NCI-H2081 (cell line): ENCODE results near the gene MRPL23.

Experiments
- DNase-seq, 2 experiments: peaks; one replicate each; lab custom pipeline; 2025; lab: John Stamatoyannopoulos, UW

MRPL23 gene

DNA sequence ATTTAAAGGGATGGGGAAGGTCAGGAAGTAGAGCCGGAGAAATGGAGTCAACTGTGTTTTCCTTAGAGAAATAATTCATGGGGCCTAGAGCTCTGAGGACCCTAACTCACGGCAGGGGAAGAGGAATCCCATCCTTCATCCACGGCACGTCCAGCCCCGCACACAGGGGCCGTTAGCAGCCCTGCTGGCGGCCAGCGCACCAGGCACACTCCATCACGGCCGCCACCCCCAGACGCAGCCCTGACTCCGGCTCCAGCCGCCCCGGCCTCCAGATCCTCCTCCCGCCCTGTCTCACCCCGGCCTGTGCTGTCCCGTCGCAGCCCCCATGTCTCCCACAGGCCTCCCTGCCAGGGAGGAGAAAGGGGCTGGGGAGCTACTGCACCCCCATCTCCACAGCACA is 11.2 kb downstream of the MRPL23 start:
- DNase-seq: no peak

DNA sequence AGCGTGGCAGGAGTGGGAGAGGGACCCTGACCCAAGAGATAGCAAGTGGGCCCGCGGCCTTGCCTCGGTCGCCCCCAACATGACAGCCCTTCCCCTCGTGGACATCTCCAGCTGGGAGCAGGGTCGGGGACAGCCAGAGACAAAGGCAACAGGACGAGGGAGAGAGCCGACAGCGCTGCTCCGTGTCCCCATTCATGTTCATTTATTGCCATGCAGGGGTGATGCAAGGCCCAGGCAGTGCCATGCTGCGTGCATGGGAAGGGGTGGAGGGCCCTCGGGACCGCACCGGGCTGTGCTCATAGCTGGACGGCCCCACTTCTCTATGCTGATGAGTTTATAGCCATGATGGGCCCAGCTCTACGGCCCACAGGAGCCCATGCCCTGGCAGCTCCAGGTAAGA is 12.7 kb downstream of the MRPL23 start:
- no peak for DNase-seq

DNA sequence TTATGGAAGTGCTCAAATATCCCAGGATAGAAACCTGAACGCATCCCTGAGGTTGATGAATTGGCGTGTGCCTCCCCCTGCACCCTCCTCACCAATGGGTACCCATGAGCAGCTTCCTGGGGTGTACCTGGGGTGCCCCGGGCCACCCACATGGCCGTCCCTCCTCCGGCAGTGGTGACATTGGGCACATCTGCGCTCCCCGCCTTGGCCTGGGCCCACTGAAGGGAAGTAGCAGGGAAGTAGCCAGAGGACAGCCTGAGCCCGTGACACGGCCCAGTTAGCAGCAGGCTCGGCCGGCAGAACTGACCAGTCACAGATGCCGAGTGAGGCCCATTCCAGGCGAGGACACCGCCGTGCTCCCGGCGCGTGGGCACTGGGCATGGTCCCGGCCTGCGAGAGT is 16.7 kb downstream of the MRPL23 start:
- no peak for DNase-seq

- DNase-seq: no peak
These were observed 17.2 kb downstream of the MRPL23 start for GRCh38 chr11:1964348-1964747.

DNA sequence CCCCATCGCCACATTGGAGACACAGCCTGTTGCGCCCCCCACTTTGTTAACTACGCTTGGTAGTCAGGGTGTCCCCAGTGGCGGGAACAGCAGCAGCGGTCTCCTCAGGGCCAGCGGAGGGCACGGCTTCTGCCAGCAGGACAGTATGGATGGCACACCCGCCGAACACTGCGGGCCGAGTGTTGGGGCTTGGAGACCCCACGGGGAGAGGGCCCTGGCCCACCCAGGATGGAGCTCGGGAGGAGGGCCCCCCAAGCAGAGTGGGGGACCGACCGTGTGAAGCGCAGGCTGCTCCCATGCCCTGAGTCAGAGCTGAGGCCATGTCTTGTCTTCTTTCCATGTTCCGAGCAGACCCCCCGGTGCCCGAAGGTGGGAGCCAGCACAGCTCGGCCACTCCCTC is 17.8 kb downstream of the MRPL23 start:
- DNase-seq: no peak

GRCh38 chr11:1966531-1966930 is 19.4 kb downstream of the MRPL23 start:
- no peak for DNase-seq

GRCh38 chr11:1967641-1968225 is 20.6 kb downstream of the MRPL23 start:
- no peak for DNase-seq

DNA sequence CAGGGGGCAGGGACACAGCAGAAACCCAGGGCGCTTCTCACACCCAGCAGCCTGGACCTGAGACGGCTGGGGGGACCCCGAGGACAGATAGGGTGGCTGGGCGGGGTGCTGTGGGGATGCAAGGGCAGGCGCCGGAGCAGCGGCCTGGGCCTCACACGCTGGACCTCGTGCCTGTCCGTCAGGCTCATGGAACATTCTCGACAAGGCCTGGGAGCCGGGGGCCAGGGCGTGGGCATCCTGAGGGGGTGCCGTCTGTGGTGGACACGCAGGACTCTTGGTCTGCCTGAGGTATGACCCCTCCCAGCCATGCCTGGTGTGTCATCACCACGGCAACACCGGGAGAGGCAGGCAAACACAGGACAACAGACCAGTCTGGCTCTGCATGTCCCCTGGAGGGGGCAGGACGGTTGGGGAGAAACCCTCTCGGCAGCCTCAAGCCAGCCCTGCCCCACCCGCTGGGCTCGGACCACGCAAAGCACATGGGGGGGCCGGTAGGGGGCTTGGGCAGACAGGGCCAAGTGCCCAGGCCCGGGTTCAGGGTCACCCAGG is 21.4 kb downstream of the MRPL23 start:
- DNase-seq: no peak

DNA sequence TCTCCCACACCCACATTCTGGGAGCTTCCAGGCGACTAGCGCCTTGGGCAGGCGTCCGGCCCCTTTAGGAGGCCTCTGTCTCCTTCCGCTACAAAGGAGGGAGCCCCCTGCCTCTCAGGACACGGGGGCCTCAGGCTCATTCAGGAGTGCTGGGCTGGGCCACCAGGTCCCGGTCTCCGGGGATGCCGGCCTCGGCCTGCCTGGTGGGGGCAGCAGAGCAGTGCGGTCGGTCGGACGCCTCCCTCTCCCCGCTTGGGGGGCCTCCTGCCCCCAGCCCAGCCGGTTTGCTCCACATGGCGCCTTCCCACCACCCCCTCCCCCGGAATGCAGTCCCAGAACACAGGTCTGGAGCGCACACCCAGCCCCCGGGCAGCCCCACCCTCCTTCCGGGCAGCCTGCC is 21.9 kb downstream of the MRPL23 start:
- no peak for DNase-seq

- no peak for DNase-seq
These were observed 22.6 kb downstream of the MRPL23 start for GRCh38 chr11:1969776-1970175.

- DNase-seq: no peak
These were observed 23.8 kb downstream of the MRPL23 start for GRCh38 chr11:1970956-1971355.

DNA sequence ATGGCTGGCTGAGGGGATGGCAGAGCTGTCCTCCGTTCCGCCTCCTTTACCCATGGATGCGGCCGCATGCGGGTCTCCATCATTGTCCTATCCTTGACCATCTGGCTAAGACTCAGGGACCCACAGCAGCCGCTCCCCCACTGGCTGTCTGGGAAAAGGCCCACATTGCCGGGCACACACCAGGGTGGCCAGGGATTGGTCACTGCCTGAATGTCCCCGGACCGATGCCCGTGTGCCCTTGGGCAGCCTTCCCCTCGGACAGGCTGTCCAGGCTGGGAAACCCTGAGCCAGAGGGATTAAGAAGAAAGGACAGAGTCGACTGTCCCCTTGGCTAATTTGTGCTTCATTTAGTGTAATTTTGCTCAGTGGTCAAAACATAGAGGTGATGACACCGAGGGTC is 28.1 kb downstream of the MRPL23 start:
- DNase-seq: no peak

- no peak for DNase-seq
These were observed 31.8 kb downstream of the MRPL23 start for GRCh38 chr11:1978720-1979473.

DNA sequence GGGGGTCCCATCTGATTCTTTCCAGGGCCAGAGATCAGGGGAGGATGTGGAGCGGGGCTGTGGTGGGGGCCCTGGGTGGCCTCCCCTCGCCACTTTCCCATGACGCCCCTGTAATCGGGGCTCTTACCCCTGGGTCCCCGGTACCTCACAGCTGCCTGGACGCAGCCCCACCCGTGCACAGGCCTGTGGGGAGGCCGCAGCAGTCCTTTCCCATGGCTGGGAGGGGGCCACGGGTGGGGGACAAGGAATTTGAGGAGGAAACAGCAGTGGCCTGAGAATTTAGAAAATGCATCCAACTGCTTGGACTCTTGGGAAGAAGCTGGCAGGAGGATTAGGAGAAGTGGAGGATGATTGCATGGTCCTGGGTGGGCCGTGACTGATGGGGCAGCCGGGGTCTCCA is 32.5 kb downstream of the MRPL23 start:
- no peak for DNase-seq

DNA sequence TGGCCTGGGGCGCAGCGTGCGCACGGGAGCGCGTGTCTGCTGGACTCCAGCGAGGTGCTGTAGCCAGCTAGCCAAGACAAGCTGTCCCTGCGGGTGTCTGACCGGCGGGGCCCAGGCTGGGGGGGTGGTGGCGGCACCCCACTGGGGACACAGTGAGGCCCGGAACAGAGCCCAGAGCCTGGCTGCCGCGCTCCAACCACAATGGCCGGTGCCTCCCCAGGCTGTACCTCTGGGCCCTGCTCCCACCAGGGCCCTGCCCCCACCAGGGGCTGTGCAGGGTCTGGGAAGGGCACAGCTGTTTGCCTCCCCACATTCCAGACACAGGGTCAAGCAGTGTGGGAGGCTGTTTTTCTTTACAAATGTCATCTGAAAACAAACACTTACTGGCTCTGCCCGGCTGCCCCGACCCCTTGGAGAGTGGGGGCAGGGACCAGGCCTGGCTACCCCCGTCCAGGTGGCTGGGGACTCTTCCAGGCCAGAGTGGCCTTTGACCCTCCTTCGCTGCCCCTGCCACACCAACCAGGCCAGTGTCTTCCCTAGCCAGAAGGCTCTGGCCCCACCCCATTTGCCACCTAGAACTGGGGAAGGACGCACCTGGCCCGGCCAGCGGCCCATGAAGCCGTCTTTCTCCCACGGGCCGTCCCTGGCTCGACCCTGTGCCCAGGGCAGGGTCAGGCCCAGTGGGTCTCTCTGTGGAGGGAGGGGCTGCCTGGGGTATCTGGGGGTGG is 35.9 kb downstream of the MRPL23 start:
- DNase-seq: no peak

GRCh38 chr11:1983601-1983961 is 36.4 kb downstream of the MRPL23 start:
- no peak for DNase-seq

DNA sequence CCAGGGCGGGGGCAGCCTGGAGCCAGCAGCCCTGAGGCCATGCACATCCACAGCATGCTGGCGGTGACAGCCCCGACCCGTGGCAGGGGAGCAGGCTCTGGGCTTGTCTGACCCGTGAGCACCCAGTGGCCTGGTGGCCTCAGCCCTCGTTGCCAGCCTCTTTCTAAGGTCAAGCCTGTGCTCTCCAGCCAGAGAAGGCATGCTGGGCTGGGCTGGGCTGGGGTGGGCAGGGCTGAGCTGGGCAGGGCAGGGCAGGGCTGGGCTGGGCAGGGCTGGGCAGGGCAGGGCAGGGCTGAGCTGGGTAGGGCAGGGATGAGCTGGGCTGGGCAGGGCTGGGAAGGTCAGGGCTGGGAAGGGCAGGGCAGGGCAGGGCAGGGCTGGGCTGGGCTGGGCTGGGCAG is 39.9 kb downstream of the MRPL23 start:
- DNase-seq: no peak

- DNase-seq: no peak
These were observed 41.0 kb downstream of the MRPL23 start for GRCh38 chr11:1988174-1988573.

GRCh38 chr11:1988667-1989317 is 41.7 kb downstream of the MRPL23 start:
- DNase-seq: no peak

DNA sequence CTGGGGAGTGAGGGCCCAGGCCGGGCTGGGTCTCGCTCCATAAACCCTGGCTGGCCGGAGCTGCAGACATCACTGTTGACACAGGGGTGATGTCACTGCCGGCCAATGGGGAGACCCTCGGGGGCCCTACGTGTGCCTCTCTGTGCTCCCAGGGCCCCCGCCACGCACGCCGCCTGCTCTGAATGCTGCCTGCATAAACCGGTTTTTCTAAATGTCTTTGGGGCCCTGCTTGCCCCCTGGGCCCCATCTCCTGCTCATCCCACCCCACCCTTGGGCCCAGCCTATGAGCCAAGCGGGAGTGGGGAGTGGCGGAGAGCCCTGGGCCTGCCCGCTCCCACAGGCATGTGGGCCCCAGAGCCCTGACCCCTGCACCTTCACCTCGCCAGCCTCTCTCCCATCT is 42.8 kb downstream of the MRPL23 start:
- DNase-seq: no peak

- DNase-seq: no peak
These were observed 43.9 kb downstream of the MRPL23 start for GRCh38 chr11:1990872-1991578.

DNA sequence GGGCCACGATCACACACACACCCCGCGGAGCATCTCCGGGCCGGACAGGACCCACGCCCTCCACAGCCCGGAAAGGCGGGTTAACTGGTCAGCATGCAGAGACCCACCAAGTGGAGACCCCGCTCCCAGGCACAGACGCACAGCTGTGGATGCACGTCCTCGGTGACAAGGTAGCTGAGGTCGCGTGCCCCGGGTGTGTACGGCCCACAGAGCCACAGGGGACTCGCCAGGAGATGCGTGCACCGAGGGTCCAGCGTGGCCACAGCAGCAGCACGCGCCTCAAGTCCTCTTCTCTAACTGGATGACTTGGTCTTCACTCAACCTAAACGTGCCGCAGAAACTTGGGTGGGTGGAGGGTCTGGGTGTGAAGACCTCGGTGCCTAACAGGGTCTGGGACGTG is 45.0 kb downstream of the MRPL23 start:
- DNase-seq: no peak
